Fibroblast of pulmonary artery (primary cell): ENCODE data around the gene SDK1.

Source experiments
- DNase-seq: peaks from one replicate; pipeline ENCODE4 v3.0.0-alpha.2; 2010; ENCODE audit warnings: low read depth
- H3K4me3 ChIP-seq: replicated peaks from 2 replicates; pipeline ENCODE4 v1.5.1; 2011; ENCODE audit warnings: low read depth, mild to moderate bottlenecking, control low read depth, low read length, moderate library complexity
- CTCF ChIP-seq: IDR thresholded peaks from 2 replicates; pipeline ENCODE4 v1.5.1; 2011; ENCODE audit warnings: mild to moderate bottlenecking, control low read depth, low read length, inconsistent platforms; ENCODE audit errors: missing control alignments

Gene SDK1

GRCh38 chr7:4227105-4228010 lies 926.3 kb downstream of the SDK1 start:
- no peak for DNase-seq
- no peak overlapping the region for H3K4me3 ChIP-seq
- TF ChIP-seq CTCF = no peak

DNA sequence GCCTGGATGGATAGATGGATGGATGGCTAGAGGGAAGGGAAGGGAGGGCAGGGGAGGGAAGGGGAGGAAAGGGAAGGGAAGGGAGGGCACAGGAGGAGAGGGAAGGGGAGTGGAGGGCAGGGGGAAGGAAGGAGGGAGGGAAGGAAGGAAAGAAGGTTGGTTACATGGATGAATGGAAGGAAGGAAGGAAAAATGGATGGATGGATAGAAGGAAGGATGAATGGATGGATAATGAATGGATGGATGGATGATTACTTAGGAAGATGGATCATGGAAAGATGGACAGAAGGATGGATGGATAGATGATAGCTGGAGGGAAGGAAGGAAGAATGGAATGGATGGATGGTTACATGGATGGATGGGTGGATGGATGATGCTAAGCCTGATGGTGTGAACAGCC lies 929.3 kb downstream of the SDK1 start:
- TF ChIP-seq CTCF = no peak
- H3K4me3 ChIP-seq = no peak overlapping the region
- DNase-seq = no peak

GRCh38 chr7:4233146-4233545 lies 932.1 kb downstream of the SDK1 start:
- H3K4me3 ChIP-seq = no peak overlapping the region
- DNase-seq = no peak
- TF ChIP-seq CTCF = no peak

DNA sequence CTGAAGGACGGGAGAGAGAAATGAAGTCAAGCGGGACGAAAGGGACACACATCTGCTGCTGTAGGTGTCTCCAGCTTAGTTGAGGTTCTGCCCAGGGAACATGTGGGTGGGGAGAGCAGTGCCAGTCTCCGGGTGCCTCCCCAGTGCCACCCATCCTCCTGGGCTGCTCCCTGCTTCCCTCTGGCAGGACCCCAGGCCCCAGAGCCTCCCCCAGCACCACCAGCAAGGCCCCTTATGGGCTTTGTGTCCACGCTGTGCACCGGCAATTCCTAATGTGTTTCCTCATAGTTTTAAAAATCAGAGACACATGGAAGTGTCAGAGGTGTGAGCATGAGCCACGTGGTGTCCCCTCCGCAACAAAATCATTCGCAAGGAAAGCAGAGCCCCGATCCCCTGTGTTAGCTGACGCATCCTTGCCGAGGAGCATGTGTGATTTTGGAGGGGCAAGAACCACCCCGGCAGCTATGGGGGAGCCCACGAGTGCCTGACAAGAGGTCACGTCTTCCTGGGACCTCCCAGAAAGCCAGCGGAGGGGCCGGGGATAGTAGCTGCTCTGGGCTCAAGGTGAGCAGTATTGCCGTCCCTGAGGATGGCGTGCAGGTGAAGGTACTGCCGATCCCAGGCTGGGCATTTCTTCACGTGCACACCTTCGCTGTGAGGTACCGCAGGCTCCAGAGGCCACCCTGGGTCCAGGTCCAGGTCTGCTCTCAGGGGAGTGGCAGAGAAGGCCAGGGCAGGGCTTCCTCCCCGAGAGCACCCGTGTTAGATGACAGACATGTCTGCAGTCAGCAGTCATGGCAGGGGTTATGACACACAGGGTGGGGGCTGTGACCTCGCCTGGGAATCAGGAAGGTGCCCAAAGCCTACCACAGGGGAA lies 932.8 kb downstream of the SDK1 start:
- H3K4me3 ChIP-seq = no peak overlapping the region
- TF ChIP-seq CTCF = no peak
- no peak for DNase-seq

DNA sequence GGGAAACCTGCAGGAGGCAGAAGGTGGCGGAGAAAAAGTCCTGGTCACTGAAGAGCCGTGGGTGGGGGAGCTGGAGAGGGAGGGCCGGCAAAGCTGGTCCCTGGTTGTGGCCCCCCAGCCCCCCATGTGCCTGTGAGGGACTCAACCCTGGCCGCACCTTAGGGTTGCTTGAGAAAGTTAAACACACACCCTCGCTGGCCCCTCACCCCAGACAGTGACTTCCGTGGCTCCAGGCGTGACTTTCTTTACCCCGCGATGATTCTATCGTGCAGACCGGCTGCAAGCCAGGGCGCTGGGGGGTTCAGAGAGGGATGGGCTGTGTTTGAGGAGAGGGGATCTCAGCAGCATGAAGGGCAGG lies 933.4 kb downstream of the SDK1 start:
- no peak overlapping the region for H3K4me3 ChIP-seq
- TF ChIP-seq CTCF = no peak
- no peak for DNase-seq

GRCh38 chr7:4234886-4235285 lies 933.8 kb downstream of the SDK1 start:
- no peak for TF ChIP-seq CTCF
- no peak for DNase-seq
- H3K4me3 ChIP-seq = no peak overlapping the region
